IPS-NIHi11 (cell line): ENCODE results near the gene PRKCH.
"Not testable (repeated sequence)": the region's sequence is repeated elsewhere in the genome, so short reads cannot be mapped to it uniquely, and the experiment has no call there.

Source experiments
- DNase-seq: peaks from one replicate; pipeline ENCODE4 v3.0.0; 2012; ENCODE audit warnings: mixed read lengths, low spot score

The PRKCH gene

DNA sequence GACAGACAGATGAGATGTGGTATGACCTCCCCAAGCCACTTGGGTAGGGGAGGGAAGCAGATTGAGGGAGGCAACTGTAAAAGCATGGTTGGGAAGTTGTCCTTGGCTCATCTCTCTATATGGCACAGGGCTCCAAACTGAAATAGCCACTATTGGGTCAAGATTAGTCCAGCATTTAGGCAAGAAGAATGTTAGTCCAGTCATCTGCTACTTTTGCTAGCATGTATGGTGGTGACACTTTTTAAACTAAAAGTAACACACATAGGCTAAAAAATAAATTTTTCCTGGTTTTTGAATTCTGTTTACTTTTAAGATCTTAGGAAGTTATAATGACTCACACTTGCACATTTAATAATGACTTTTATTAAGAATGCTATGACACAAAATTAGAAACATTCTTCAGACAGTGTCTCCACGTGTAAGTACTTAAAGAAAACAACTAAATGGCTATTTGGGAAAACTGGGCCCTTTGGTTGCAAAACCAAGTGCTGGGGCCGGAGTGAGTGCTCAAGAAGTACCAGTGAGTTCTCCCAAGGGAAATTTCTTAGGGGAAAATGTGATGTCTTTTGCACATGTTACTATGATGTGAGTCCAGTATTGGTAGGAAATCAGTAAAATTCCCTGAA lies 194.9 kb downstream of the PRKCH start:
- no peak for DNase-seq

DNA sequence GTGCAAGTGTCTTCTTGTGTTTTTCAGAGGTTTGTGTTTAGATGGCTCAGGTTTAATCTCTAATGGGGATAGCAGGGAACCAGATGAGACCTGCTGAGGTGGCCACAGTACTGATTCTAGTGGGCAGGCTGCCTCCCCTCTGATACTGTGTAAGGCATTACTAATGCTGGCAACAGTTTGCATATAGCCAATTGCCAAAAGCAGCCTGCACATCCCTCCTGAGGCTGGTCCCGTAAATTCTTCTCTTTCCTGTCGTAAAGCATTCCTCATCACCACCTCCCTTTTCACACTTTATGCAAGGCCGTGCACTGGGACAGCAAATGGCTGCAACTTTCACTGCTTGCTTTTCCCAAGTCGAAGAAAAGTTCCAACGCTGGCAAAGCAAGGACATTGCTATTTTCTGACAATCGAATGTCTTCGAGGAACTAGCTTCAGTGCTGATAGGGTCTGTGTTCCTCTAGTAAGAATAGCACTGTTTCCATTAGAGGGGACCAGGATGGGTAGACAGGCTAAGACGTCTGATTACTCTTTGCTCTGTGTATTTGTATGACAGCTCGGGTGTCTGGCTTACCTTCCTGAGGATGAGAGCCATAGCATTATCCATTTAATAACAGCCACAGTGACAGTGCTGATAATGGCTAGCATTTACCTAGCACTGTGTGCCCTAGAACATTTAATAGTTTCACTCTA lies 195.7 kb downstream of the PRKCH start:
- DNase-seq = no peak

DNA sequence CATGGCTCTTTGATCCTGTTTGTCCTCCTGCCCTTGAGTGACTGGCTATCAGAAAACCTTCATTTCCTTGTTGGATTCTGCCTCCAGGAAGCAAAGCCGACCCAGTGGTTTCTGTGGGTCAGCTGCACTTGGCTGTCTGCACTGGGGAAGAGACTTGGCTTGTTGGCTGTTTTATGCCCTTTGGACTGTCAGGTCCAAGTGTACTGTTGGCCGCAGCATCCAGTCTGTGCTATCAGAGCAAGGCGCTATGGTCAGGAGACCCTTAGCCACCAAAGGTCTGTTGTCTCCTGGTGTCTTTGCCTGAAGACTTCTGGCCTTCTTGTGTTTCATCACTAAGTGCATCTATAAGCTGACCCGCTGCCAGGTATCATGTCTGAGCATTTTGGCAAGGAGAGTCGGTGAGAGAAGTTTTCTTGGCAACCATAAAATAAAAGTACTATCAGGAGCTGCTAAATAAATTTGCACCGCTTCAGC lies 196.6 kb downstream of the PRKCH start:
- no peak for DNase-seq

DNA sequence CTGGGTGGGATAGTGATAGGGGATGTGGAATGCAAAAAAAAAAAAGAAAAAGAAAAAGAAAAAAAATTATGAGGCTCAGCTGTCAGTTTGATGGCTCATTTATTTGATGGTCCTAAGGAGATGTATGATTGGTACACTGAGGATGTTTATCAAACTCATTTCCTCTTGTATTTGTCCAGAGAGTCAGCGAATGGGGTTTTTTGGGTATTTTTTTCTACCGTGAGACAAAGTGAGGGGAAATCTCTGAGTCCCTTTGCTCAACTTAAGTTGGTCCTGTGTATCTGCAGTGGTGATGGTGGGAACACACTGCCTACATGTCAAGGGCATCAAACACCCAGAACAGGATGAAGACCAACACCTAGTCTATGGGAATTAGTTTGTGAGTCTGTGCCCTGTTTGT lies 197.0 kb downstream of the PRKCH start:
- no peak for DNase-seq

DNA sequence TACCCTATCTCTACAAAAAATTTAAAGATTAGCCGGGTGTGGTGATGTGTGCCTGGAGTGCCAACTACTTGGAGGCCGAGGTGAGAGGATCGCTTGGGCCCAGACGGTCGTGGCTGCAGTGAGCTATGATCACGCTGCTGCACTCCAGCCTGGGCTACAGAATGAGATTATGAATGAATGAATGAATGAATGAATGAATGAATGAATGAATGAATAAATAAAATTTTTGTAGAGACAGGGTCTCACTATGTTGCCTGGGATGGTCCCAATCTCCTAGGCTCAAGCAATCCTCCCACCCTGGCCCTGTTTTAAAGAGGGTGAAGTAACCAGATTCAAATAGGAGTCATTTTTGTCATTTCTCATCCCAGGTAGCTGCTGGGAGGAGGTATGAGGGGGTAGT lies 197.7 kb downstream of the PRKCH start:
- no peak for DNase-seq

DNA sequence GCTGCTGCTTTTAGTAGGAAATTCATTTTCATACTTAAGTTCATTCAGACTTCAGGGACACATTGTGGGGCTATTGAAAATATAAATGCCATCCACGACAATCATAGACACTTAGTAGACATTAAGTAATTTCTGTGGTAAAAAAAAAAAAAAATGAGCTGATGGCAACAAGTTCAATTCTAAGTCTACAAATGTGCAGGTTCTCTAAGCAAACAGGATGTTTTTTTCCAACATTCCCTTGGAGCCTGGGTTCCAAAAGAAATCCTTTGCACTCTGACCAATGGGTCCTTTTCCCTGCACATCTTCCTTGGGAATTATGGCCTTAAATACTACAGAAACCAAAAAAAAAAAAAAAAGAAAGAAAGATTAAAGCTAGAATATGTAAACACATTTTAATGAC lies 198.4 kb downstream of the PRKCH start:
- no peak for DNase-seq

DNA sequence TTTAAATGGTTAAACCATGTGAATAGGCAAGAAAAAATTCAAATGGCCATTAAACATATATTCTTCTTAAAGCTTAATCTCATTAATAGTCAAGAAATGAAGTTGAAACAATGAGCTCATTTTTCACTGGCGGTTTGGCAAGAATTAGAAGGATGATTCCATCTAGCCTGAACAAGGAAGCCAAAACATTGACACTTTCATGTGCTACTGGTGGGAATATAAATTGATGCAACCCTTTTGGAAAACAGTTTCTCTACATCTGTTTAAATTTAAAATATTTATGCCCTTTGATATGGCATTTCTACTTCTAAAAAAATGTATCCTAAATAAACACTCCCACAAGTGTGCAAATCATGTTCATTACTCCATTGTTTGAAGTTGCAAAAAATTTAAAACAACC lies 199.2 kb downstream of the PRKCH start:
- DNase-seq = no peak

DNA sequence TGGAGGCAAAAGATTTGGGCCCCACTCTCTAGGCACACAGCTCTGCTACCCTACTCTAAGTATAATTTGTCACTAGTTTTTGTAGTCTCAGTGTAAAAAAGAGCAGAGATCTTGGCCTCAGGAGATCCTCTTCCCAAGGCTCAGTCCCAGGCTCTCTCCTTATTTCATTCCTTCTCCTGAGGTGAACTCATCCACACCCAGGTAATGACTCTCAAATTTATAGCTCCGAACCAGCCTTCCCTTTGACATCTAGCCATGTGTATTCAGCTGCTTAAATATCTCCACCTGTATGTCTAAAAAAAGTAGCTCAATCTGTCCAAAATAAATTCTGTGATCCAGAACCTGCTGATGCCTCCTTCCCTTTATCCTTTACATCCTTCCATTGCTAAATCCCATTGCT lies 200.4 kb downstream of the PRKCH start:
- DNase-seq = no peak

DNA sequence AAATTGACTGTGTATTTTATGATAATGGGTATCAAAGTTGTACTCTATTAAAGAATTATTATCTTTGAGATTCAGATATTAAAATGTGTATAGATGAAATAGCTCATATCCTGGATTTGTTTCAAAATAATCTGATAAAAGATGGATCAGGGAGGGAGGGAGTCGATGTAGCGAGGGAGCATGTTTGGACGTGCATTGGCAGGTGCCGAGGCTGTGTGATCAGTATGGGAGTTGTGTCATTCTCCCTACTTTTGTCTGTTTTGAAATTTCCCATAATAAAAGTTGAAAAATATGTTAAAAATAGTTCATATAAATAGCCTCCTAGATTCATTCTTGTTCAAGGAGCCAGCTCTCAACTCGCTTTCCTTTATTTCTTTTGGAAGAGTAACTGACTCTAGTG lies 202.4 kb downstream of the PRKCH start:
- no peak for DNase-seq

DNA sequence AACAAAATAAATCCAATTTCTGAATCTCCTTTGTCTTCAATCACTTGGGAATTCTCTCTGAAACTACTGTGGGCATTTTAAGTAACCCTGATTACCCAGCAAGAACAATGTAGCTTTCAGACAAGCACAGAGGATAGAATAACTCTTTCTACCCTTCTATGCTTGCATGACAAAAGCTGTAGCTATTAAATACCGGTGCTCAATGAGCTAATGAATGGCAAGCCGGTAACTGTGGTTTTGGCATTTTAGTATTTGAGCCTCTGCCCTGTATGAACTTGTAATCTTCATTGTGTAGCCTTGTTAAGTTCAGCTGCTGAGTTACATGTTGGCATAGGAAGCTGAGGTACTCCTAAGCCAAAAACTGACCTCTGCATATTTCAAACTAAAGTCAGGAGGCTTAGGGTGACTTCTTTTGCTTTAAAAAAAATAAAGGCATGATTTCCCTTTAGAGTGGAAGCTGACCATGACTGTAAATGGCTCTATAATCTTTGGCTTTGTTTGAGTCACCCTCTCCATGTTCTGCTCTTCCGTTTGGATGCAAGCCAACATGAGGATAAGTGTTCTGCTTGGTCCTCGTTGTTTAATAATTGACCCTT lies 202.9 kb downstream of the PRKCH start:
- no peak for DNase-seq

DNA sequence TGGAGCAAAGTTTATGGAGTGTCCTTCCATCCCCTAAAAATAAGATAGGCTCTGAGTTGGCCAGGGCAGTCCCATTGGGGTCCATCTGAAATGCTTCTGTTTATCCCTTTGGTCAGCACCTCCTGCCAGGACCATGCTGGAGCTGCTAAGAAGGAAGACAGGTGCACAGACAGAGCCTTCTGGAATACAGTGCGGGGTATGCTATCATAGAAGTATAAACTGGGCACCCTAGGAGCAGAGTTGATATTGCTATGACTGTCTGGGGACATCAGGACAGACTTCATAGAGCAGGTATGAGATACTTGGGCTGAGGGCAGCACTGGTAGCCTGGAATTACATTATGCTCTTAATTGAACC lies 203.5 kb downstream of the PRKCH start:
- DNase-seq = no peak

DNA sequence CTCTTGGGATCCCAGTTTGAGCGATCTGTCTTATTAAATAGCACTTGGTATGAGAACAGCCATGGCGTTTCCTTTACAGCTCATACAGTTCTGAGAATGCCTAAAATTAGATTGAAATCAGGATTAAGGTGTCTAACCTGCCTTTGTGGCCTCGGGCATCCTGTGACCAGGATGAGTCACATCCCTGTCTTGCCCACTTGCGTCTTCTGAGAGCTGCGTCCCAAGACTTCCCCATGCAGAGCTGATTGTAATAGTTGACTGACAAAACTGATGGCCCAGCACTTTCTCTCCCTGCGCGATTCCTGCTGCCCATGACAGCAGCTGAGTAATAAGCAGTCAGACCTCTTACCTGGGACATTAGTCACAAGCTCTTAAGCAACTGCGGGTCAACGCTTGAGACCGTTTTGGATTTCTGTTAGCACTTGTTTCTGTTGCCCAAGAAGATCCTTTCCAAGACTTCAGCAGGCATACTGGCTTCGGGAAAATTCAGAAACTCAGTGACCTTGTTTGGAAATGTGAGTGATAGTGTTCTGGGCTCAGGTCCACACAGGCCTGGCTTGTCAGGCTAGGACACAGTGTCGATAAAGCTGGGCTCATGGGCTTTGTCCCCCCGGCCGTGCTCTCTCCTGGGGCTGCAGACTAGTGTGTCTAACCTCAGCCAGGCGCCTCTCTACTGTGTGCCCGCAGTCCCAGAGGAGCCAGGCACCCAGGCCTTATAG lies 204.1 kb downstream of the PRKCH start:
- no peak for DNase-seq

DNA sequence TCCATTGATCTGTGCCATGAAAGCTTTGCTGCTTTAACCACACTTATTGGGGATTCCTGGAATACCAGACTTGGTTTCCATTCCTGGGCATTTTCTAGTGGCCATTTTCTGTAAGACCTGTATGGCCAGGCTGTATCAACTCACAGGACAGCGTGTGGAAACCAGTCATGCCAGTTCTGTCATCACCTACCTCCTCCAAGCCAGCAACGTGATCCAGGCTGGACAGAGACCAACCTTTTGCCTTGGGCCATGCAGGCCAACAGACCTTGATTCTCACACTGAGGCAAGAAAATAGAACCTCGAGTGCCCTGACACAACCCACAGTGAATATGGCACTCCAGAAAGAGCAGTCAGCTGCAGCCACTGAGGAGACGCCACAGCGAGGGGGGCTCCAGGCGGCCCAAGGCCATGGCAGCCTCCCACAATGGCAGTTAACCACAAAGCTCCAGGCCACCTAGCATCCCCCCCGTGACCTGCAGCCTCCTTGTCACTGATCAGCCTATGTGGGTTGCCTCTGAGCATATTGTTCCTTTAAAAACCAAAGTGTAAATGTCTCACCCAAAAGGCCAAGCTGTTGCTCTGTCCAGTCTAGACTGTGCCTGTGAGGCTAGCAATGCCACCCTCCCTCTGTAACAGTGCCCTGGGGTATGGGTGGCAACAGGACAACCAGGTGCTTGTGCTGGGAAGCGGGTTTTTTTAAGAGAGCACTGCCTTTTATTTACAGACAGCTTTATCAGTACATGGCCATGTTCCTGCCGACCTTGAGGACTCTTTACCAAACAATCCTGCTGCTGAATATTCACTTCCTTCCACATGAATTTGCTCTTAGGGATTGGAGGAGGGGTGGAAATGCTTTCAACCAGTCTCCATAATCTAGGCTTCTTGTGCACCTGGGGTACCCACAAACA lies 205.3 kb downstream of the PRKCH start:
- no peak for DNase-seq

DNA sequence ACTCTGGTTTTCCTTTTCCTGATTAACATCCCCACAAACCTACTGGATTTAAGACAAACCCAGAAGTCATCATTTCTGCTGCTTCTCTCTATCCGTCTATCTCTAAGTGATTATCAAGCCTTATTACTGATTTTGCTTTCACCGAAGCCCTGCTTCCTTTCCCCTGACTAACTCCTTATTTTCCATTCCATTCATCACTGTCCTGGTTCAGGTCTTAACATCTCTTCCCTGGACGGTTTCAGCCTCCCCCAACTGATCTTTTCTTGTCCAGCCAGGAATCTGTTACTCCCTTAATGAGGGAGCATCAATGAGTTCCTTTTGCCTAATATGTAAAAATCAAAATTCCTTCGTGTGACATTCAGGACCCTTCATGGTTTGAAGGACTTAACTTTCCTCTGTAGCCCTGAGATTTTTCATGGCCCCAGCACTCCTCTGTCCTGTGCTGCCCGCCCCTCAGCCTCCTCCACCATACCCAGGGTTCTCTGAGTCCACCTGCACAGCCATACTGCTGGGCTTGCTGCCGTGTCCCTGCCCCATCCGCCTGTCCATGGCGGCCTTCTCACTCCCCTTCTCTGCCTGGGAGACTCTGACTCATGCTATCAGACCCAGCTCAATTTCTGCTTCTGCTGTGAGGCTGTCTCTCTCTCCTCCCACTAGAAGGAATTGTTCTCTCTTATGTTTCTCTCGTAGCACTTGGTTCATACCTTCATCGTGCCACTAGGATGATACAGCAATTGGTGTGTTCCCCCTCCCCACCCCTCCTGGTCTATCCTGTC lies 206.1 kb downstream of the PRKCH start:
- DNase-seq = no peak

DNA sequence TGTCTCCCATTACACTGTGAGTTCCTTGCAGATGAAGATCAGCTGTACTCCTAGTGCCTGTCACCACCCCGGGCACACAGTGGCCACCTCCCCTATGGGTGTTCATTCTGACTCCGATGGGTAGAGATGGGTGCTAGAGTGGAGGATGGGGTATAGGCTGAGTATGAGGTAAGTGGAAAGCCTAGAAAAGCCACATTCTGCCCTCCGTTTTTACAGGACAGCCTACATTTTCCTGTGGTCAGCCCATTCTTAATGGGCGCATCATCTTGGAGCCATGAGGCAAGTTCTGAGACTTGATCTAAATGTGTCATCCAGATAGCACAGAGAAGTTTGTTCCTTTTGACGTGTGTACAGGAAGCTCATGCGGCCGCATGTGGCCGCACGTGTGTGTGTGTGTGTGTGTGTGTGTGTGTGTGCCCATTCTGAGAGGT lies 207.2 kb downstream of the PRKCH start:
- DNase-seq = no peak

DNA sequence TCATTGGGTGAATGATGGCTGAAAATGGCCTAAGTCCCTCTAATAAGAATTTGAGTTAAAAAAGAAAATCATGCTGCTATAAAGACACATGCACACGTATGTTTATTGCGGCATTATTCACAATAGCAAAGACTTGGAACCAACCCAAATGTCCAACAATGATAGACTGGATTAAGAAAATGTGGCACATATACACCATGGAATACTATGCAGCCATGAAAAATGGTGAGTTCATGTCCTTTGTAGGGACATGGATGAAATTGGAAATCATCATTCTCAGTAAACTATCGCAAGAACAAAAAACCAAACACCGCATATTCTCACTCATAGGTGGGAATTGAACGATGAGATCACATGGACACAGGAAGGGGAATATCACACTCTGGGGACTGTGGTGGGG lies 208.0 kb downstream of the PRKCH start:
- not testable (repeated sequence) for DNase-seq

DNA sequence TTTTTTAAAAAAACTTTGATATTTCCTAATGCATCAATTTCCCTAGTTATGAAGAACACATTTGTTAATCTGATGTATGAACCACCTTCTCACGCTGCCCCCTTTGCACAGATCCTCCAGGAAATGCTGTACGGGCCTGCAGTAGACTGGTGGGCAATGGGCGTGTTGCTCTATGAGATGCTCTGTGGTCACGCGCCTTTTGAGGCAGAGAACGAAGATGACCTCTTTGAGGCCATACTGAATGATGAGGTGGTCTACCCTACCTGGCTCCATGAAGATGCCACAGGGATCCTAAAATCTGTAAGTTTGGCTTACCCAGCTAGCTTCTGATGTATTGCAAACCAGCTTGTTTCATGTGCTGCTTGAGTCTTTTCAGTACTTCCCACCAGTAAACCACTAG lies 208.9 kb downstream of the PRKCH start:
- DNase-seq = no peak

DNA sequence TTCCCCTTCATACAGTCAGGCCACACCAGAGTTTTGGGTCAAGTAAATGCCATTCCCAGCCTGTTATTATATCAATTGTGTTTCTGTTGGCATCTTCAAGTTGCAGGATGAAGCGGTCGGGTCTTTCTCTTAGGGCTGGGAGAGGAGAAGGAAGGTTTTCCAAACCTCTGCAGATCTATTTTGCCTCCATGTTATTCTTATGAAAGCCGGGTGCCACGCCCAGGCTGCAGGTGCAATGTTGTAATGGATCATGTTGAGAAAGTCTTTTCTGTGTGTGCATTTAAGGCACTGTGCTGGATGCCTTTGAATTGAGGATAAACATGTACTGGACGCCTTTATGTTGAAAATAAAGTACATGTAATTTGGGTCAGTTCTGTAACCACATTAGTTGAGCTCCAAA lies 209.5 kb downstream of the PRKCH start:
- DNase-seq = no peak

DNA sequence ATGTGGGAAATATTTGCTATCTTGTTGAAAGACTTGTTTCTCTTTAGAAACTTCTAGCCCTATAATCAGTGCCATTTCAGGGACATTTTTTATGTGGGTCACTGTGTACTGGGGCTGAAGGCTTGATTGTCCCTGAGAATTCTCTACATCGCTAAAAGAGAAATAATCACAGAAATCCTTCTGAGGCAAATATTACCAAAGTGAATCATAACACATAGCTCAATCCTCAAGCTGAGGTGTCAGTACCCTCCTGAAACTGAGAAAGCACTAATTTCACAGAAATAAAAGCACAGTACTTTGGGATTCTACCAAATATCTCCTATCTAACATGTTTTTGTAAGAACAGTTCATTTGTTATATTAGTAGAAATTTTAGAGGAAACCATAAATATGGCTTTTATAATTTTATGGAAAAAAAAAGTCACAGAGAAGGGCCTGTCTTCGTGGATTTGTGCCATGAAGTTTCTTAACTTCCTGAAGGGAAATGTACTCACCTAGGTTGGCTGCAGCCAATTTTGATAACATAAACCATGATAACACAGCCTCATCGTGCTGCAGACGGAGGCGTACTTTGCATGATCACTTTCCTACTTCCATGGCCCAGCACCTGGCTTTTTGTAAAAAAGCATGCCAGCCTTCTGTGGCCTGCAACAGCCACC lies 210.2 kb downstream of the PRKCH start:
- DNase-seq = no peak

DNA sequence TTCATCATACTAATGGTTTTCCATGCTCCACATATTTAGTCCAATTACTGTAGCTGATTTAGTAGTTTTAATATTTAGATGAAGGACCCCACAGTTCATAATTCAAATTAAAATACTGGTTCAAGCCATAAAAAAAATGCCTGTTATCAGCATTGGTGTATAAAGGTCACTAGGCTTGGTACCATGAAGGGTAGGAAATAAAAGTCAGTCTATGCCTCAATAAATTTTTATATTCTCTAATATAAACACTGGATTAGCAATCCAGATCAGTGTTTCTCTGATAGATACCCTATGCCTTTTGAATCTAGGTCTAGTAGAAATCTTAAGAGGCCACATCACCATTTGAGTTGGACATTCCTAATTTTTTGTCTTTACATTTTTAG lies 210.7 kb downstream of the PRKCH start:
- no peak for DNase-seq

DNA sequence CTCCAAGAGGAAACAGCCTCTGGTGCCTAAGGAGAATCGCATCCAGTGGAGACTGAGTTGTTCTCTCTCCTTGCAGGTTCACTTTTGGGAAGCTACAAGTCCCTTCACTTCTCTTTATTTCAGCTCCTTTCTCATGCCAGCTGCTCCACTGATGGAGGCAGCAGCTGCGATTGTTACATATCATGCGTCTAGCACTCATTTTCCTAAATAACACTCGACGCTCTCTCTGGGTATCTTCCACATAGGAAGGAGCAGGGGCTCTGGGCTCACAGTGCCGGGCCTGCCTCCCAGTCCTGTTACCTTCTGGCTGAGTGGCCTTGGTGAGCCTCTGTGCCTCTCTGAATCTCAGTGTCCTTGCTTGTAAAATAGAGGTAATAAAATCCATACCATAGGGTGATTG lies 211.4 kb downstream of the PRKCH start:
- DNase-seq = no peak
